Calu3 (cell line): ENCODE data around the gene SDHAF2. TPM values are rescaled to one million over a fixed set of nuclear protein-coding genes. Genes with fewer than 3 reads are reported as not detected.

ENCODE experiments used
- BruUV-seq: library from RNA; stranded (reverse); fragments of 400-500 nt; replicated peaks from 2 replicates; lab custom pipeline; 2021; lab: Mats Ljungman, UMichigan
- CTCF ChIA-PET: fragments of 300-600 bp; sonication (Branson Sonifier 250); formaldehyde crosslinking; loops from one replicate; lab custom pipeline; 2022; ENCODE audit warnings: antibody characterized with exemption; lab: Charles Lee
- DNase-seq: peaks from one replicate; pipeline ENCODE4 v3.0.0; 2022
- H3K27ac Mint-ChIP-seq: one replicate; pipeline ENCODE4 v1.8.0; 2022; ENCODE audit warnings: mixed read lengths; ENCODE audit not compliant: unreplicated experiment
- H3K27me3 Mint-ChIP-seq: one replicate; pipeline ENCODE4 v1.8.0; 2022; ENCODE audit warnings: mixed read lengths; ENCODE audit not compliant: unreplicated experiment
- H3K36me3 Mint-ChIP-seq: one replicate; pipeline ENCODE4 v1.8.0; 2022; ENCODE audit warnings: mild to moderate bottlenecking, moderate library complexity, mixed read lengths; ENCODE audit not compliant: insufficient read depth, unreplicated experiment
- H3K4me1 Mint-ChIP-seq: one replicate; pipeline ENCODE4 v1.8.0; 2022; ENCODE audit warnings: mild to moderate bottlenecking, low read depth, mixed read lengths; ENCODE audit not compliant: unreplicated experiment
- H3K4me3 Mint-ChIP-seq: one replicate; pipeline ENCODE4 v1.8.0; 2022; ENCODE audit warnings: mild to moderate bottlenecking, low read depth, moderate library complexity, mixed read lengths; ENCODE audit not compliant: unreplicated experiment
- H3K9me3 Mint-ChIP-seq: one replicate; pipeline ENCODE4 v1.8.0; 2022; ENCODE audit warnings: low read depth, mixed read lengths; ENCODE audit not compliant: unreplicated experiment
- CTCF ChIP-seq: fragments of 200-600 bp; IDR thresholded peaks from one replicate; pipeline ENCODE4 v1.8.0; 2022; ENCODE audit warnings: antibody characterized with exemption; ENCODE audit not compliant: unreplicated experiment
- intact Hi-C: fragments of 100-400 bp; cut with micrococcal nuclease; formaldehyde crosslinking; loops from one replicate; pipeline ENCODE4 v1.10.0; 2022; ENCODE audit not compliant: unreplicated experiment
- total RNA-seq: library from RNA; stranded (reverse); gene quantifications from 2 replicates; pipeline ENCODE4 v1.2.3, GENCODE V29; 2022

SDHAF2 gene
- total RNA-seq, 1 experiment from 2014 or later = 42.1 TPM

- H3K4me1 Mint-ChIP-seq = no peaks in the 10 kb centered on the region
- no peak for TF ChIP-seq CTCF
- intact Hi-C loops = no loop called here
- H3K4me3 Mint-ChIP-seq = no peak overlapping the region
- DNase-seq = no peak
- CTCF ChIA-PET = interaction anchor here (0.7 kb wide), 1 partner anchor 339 kb away, joined by 5 read pairs; no protein-coding TSS in a partner anchor
- no TSS peak for BruUV-seq
- no peaks in the 10 kb centered on the region for H3K9me3 Mint-ChIP-seq
- H3K36me3 Mint-ChIP-seq = peaks cover 65% of the 10 kb centered on the region
- no peak overlapping the region for H3K27ac Mint-ChIP-seq
- H3K27me3 Mint-ChIP-seq = no peaks in the 10 kb centered on the region
These were observed 26.3 kb upstream of the SDHAF2 start for GRCh38 chr11:61403658-61404057.

- H3K4me3 Mint-ChIP-seq = no peak overlapping the region
- intact Hi-C loops = no loop called here
- BruUV-seq = TSS peak; percentile 24
- TF ChIP-seq CTCF = no peak
- no peak for DNase-seq
- no peaks in the 10 kb centered on the region for H3K9me3 Mint-ChIP-seq
- peaks cover 65% of the 10 kb centered on the region for H3K36me3 Mint-ChIP-seq
- H3K27ac Mint-ChIP-seq = no peak overlapping the region
- no peaks in the 10 kb centered on the region for H3K4me1 Mint-ChIP-seq
- no peaks in the 10 kb centered on the region for H3K27me3 Mint-ChIP-seq
- CTCF ChIA-PET = interaction anchor here (0.7 kb wide), 1 partner anchor 339 kb away, joined by 5 read pairs; no protein-coding TSS in a partner anchor
These were observed 25.8 kb upstream of the SDHAF2 start for GRCh38 chr11:61404103-61404502.

GRCh38 chr11:61404641-61405040, 25.3 kb upstream of the SDHAF2 start:
- H3K4me3 Mint-ChIP-seq = no peak overlapping the region
- no peak for TF ChIP-seq CTCF
- H3K9me3 Mint-ChIP-seq = no peaks in the 10 kb centered on the region
- intact Hi-C loops = no loop called here
- no peaks in the 10 kb centered on the region for H3K27me3 Mint-ChIP-seq
- CTCF ChIA-PET = no interaction called here
- BruUV-seq = no TSS peak
- peaks cover 64% of the 10 kb centered on the region for H3K36me3 Mint-ChIP-seq
- DNase-seq = no peak
- no peaks in the 10 kb centered on the region for H3K4me1 Mint-ChIP-seq
- H3K27ac Mint-ChIP-seq = no peak overlapping the region

- DNase-seq = no peak
- CTCF ChIA-PET = no interaction called here
- BruUV-seq = no TSS peak
- intact Hi-C loops = no loop called here
- Mint-ChIP-seq H3K9me3 (no peaks in the 10 kb centered on the region), H3K36me3 (peaks cover 62% of the 10 kb centered on the region), H3K27ac (no peak overlapping the region), H3K4me1 (no peaks in the 10 kb centered on the region), H3K27me3 (no peaks in the 10 kb centered on the region), H3K4me3 (no peak overlapping the region)
- no peak for TF ChIP-seq CTCF
These were observed 23.9 kb upstream of the SDHAF2 start for GRCh38 chr11:61406067-61406466.
